T-cell (primary cell): ENCODE measurements around the gene MRPL47. TPM values are rescaled to one million over a fixed set of nuclear protein-coding genes. Genes with fewer than 3 reads are reported as not detected.

ENCODE experiments used
- total RNA-seq, 35 experiments: library from RNA in 6 of 35; stranded (reverse) in 6 of 35; fragments of 120-200 nt in 1 of 35; gene quantifications; one replicate each; pipeline versions ENCODE4 v1.2.1 to v1.2.4 and lab custom pipeline; 2013 to 2026

Gene MRPL47
- total RNA-seq, 5 donors from 2014 or later (not counting 1 experiment from before 2014, with no cell fraction given) = 16.2 to 22.7 (median 19.7) TPM

Other genes starting within 250 kb of the MRPL47 start
- gene GNB4, start 153.2 kb downstream of the MRPL47 start, total RNA-seq = 1 to 10 TPM in 2 of 5 donors, under 1 TPM in 3; 0.26 to 2.7 (median 0.73) TPM
- 10 to 100 TPM; 27.4 to 62.7 (median 59.2) TPM for gene ACTL6A, start 41.7 kb downstream of the MRPL47 start, total RNA-seq
- 10 to 100 TPM; 25.6 to 56.1 (median 49.7) TPM for gene NDUFB5, start 156 bp upstream of the MRPL47 start, total RNA-seq
- 1 to 10 TPM; 6.2 to 7.9 (median 7.0) TPM for gene USP13, start 48.4 kb upstream of the MRPL47 start, total RNA-seq